DND-41 (cell line): ENCODE measurements around the gene ACAA1.

Experiments
- EZH2 ChIP-seq: IDR thresholded peaks from 3 replicates; pipeline ENCODE4 v1.6.1; 2012; ENCODE audit warnings: borderline replicate concordance, low read depth, mild to moderate bottlenecking, moderate library complexity, low read length, inconsistent platforms; ENCODE audit not compliant: severe bottlenecking
- TF ChIP-seq, protein P1 (sequence below): IDR thresholded peaks from 2 replicates; pipeline ENCODE4 v1.5.1; 2012; ENCODE audit warnings: borderline replicate concordance, low read length, moderate library complexity, mild to moderate bottlenecking; ENCODE audit not compliant: poor library complexity, severe bottlenecking; ENCODE audit errors: extremely low read depth

DNA sequence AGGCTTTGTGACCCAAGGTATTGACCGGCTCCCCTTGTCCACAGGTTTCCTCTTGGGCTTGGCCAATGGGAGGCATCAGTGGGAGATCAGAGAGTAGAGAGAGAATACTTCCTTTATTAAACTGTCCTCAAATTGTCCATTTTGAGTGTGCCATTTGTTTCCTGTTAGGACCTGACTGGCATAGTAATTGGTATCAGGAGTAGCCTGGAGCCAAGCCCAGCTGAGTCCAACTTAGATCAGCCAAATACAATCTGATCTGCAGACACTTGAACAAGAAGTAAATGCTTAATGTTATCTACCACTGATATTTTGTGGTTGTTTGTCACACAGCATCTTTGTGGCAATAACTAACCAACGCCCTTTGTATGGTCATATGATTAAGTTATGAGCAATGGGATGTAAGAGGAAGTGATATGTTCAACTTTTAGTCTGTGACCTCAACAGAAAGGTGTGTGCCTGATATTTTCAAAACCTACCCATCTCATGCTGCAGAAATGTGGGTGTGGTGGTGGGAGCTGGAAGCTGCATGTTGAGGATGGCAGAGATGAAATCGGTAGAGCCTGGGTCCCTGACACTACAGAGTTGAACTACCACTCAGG lies 14.8 kb upstream of the ACAA1 start:
- TF ChIP-seq, protein P1, sequence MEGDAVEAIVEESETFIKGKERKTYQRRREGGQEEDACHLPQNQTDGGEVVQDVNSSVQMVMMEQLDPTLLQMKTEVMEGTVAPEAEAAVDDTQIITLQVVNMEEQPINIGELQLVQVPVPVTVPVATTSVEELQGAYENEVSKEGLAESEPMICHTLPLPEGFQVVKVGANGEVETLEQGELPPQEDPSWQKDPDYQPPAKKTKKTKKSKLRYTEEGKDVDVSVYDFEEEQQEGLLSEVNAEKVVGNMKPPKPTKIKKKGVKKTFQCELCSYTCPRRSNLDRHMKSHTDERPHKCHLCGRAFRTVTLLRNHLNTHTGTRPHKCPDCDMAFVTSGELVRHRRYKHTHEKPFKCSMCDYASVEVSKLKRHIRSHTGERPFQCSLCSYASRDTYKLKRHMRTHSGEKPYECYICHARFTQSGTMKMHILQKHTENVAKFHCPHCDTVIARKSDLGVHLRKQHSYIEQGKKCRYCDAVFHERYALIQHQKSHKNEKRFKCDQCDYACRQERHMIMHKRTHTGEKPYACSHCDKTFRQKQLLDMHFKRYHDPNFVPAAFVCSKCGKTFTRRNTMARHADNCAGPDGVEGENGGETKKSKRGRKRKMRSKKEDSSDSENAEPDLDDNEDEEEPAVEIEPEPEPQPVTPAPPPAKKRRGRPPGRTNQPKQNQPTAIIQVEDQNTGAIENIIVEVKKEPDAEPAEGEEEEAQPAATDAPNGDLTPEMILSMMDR: no peak
- no peak for TF ChIP-seq EZH2
